H54 (cell line): ENCODE results near the gene SCUBE1.
A peak's percentile ranks its signal among the peaks of the same experiment; 100 is the strongest.

Experiments used
- DNase-seq: peaks from one replicate; pipeline ENCODE4 v3.0.0; 2011; ENCODE audit warnings: low spot score, mixed read lengths; ENCODE audit not compliant: insufficient read length
- FAIRE-seq: peaks from 3 replicates; lab custom pipeline; 2011; peaks lifted over from hg19 to GRCh38; lab: Jason Lieb, UNC
- POLR2A ChIP-seq: IDR thresholded peaks from 2 replicates; pipeline ENCODE4 v1.6.1; 2011; ENCODE audit warnings: low read depth, mild to moderate bottlenecking, low read length

SCUBE1 gene

DNA sequence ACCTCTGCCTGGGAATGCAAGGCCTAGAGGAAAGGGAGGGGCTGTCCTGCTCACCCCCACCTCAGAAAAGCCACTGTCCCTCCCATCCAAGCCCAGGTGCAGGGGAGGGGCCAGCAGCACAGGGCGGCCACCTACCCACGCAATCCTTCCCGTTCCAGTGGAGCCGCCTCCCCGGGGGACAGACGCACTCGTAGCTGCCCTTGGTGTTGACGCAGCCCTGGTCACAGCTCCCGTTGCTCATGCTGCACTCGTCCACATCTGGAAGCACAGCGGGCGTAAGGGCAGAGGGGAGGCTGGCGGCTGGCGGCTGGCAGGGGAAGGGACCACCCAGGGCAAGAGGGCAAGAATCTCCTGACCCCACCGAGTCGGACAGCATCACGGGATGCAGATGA is 115.9 kb downstream of the SCUBE1 start:
- no peak for FAIRE-seq
- DNase-seq = no peak
- no peak for TF ChIP-seq POLR2A

DNA sequence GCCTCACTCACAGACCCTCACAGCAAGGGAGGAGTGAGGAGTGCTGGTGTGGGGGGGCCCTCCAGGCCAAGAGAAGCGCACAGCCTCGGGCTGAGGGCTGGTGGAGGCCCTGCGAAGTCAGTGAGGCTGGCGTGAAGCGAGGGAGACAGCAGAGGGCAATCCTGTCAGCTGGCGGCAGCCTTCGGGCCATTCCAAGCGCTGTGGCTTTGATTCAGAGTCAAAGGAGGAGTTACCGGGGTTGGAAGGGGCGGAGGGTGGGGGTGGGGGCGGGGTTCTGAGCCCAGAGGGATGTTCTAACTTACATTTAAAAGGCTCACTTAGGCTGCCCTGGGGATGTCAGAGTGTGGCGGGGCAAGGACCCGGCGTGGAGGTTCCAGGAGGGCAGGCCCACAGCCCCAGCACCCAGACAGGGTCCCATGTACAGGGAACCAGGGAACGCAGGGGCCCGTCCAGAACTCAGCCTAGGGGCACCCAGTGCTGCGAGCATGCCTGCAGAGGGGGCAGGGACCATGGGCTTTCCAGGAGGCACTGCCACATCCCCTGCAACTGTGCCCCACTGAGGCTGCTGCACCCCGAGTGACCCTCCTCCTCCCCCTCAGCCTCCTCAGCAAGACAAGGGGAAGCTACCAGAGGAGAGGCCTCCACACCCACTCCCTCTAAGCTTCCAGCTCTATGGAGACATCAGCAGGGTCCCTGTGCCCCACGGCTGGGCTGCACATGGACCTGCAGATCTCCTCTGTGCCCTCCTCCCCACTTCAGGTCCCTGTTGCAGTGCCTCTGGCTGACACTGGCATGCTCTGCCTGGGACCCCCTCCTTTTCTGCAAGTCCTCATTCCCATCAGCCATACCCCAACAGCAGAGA is 116.6 kb downstream of the SCUBE1 start:
- DNase-seq (no peak), FAIRE-seq (no peak)
- no peak for TF ChIP-seq POLR2A

DNA sequence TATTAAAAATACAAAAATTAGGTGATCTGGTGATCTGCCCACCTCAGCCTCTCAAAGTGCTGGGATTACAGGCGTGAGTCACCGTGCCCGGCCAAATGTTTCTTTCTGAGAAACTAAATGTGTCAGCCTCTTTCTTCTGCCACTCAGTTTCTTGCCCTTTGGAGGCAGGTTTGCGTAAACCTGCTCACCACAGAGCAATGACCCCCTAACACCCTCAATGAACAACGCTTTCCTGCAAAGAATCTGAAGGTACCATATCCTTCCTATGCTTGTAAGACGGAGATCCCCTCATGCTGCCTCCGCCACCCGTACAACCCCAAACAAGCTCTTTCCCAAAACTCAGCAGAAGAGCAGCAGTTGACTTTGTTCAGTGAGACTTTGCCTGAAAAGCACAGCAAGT is 117.6 kb downstream of the SCUBE1 start:
- DNase-seq (no peak), FAIRE-seq (no peak)
- TF ChIP-seq POLR2A = no peak

DNA sequence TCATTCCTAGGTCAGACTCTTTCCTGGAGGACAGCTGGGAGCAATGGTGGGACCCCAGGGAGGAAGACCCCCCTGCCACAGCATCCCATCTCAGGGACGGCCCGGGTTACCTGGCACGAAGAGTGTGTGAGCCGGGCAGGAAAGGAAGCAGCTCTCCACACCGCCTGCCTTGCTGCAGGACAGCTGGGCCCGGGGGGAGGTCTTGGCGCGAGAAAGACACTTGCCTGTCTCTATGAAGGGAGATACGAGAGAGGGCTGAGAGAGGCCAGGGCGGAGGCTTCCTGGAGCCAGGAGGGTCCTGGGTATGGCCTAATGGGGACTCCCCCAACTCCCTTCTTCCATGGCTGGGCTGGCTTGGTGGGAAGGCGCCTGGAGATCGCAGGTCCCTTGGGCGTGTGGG is 120.2 kb downstream of the SCUBE1 start:
- FAIRE-seq (no peak), DNase-seq (no peak)
- TF ChIP-seq POLR2A = no peak

DNA sequence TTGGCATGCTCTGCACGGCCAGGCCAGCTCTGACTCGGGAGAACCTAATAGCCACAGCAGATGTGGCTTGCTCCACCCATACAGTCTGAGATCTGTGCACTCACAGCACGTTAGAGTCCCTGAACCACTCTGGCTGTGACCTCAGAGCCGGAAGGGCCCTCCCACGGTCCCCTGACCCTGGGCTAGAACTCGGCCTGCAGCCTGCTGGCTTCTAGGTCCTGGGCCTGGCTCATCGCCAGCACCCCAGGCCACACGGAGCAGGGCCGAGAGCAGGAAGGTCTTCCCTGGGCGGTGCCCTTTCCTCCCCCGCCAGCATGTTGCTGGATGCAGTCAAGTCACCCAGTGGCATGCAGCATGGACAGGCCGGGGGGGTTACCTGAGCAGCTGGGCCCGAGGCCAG is 120.9 kb downstream of the SCUBE1 start:
- DNase-seq (no peak), FAIRE-seq (no peak)
- TF ChIP-seq POLR2A = no peak

DNA sequence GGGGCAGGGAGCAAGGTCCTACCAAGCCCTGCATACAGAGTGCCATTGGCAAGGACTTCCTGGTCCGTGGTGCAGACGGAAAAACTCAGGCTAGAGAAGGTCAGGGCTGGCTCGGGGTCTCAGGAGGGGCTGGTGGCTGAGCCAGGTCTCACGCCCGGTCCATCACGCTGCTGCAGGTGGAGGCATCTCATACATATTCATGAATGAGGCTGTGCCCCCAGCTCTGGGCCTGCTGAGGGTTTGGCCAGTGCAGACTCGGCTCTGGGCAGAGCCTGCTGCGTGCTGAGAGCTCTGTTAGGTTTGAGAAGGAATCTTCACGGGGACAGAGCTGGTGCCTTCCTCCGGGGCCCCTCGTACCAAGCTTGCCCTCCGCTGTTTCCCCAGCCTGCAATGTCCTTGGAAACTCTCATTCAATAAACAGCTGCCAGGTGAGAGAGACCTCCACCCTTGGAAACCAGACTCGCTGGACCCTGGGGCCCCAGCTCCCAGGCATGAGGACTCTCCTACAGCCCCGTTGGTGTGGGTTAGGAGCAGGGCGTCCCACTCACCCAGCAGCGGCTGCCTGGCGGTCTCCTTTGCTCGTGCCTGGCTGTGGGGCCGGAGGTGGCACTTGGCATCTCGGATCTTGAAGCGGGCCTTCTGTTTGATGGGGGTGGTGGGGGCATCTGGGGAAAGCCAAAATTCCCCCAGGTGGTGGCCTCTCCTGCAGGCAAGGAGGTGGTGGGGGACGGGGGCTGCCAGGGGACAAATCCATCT is 122.4 kb downstream of the SCUBE1 start:
- TF ChIP-seq POLR2A = no peak
- DNase-seq (no peak), FAIRE-seq (no peak)

DNA sequence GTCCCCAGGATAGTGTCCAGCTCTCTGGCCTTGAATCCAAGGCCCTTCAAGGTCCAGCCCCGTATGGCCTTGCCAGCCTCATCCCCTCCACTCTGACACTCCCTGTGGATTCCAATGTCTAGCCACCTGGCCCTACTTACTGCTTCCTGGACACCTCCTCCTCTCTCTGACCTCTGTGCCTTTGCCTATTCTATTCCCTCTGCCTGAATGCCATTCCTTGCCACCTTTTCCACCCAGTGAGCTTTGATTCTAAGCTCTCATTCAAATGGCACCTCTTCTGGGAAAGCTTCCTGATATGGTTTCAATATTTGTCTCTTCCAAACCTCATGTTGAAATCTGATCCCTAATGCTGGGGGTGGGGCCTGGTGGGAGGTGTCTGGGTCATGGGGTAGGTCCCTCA is 124.4 kb downstream of the SCUBE1 start:
- FAIRE-seq (no peak), DNase-seq (no peak)
- no peak for TF ChIP-seq POLR2A

DNA sequence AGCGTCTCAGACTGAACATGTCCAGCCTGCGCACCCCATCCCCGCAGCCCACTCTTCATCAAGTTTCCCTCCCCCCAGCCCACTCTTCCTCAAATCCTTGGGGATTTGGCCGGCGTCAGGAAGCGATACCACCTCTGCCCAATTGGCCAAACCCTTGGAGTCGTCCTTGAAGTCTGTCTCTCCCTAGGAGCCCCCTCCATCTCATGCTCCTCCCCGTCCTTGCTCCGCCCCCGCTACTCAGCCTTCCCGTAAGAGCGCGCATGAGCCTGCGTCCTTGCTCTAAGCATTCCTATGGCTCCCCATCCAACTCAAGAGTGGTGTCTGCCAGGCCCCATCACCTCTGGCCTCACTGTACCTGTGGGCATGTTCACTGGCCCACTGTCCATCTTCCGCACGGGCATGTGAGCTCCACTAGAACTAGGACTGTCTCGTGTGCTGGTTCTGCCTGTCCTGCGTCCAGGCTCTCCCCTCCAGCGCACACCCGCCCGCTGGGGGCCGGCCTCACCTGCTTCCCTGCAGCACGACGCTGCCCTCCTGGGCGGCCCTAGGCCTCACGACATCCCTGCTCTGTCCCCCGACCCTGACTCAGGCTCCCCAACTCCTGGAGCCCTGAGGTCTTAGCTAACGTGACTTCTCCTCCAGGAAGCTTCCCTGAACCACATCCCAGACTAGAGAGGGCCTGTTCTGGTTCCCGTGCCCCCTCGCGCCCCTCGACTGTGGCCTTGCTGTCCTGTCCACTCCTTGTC is 125.7 kb downstream of the SCUBE1 start:
- FAIRE-seq = no peak
- no peak for TF ChIP-seq POLR2A
- DNase-seq = no peak

DNA sequence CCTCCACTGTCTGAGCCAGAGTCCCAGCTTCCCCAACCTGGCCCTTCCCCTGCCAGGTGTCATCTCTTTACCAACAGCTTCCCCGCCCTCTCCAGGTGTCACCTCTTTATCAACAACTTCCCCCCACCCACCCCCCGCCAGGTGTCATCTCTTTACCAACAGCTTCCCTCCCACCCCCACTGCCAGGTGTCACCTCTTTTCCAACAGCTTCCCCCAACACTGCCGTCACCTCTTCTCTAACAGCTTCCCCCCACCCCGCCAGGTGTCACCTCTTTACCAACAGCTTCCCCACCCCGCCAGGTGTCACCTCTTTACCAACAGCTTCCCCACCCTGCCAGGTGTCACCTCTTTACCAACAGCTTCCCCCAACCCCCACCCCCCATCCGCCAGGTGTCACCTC is 126.4 kb downstream of the SCUBE1 start:
- no peak for FAIRE-seq
- no peak for TF ChIP-seq POLR2A
- no peak for DNase-seq

DNA sequence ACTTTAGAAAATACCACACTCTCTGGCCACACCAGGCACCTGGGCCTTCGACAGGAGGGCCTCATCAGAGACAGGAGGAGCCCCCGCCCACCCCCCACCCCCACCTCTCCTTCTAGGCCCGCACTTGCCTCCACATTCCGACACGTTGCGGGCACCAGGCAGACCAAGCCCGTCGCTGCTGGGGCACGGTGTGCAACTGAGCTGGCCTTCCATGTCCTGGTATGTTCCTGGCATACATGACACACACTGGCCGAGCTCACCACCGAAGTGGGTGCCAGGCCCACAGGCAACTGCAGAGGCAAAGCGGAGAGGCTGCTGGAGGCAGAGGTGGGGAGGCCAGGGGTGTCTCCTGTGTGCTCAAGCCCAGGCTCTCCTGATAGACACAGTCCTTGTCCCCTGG is 129.2 kb downstream of the SCUBE1 start:
- no peak for DNase-seq
- FAIRE-seq = no peak
- TF ChIP-seq POLR2A = no peak

DNA sequence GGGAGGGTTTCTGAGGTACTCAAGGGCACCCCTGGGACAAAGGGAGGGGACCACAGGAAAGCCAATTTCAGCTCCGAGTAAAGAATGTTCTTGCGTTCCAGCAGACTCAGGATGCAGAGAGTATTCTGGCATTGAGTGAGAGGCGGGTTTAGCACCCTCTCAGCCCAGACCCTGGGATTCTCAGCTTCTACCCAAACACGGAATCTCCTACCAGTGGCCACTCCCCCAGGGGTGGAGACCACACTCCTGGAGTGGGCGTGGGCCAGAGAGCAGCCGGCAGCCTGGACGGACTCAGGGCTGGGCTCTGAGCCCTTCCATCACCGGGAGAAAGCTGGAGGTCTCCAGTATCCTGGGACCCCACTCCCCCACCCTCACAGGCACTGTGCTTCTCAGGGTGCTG is 130.1 kb downstream of the SCUBE1 start:
- FAIRE-seq = no peak
- DNase-seq = peak; percentile 24

DNA sequence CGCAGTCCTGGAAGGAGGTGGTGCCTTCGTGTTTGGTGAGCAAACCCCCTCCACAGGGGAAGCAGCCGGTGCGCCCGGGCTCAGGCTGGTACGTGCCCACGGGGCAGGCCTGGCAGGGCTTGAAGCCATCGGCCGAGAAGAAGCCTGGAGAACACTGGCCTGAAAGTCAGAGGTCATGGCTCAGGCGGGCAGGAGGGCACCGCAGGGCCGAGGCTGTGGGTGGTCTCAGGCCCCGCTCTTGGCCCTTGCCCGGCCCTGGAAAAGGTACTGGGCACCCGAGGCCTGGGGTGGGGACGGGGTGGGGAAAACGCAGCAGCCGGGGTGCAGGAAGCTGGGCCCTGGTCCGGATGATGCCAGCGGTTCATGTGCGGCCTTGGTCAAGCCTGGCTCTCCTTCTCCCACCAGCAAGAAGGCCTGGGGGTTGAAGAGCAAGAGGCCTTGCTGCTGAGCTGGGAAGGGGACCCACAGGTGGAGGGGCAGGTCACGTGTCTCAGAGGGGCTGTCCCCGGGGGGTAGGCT is 130.7 kb downstream of the SCUBE1 start:
- no peak for TF ChIP-seq POLR2A
- DNase-seq (no peak), FAIRE-seq (no peak)

More for the DNA sequence above, 130.1 kb downstream of the SCUBE1 start:
- TF ChIP-seq POLR2A = no peak

DNA sequence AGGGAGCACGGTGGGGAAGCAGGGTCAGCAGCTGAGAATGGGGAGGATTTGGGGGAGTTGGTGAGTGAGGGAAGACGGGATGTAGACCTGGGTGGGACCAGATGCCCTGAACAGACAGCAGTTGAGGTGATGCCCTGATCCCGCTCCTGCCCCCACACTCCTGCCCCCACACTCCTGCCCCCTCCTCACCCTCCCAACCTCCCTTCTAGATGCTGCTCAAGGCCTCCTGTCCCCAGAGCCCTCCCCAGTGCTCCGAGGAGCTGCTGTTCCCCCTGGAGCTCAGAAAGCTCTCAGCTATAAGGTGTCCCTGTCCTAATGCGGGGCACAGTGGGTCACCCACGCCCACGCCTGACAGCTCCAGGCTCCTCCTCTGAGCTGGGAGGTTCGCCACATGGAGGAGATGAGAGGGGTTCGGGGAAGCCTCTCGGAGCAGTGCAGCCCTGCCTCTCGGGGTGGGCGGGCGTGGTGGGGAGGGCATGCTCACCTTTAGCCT is 131.2 kb downstream of the SCUBE1 start:
- TF ChIP-seq POLR2A = no peak
- FAIRE-seq = no peak
- DNase-seq = no peak
